B cell (primary cell): ENCODE data around the gene SLC16A6. TPM values are rescaled to one million over a fixed set of nuclear protein-coding genes. Genes with fewer than 3 reads are reported as not detected.
A peak's percentile ranks its signal among the peaks of the same experiment; 100 is the strongest.
"Not testable (repeated sequence)": the region's sequence is repeated elsewhere in the genome, so short reads cannot be mapped to it uniquely, and the experiment has no call there.

ENCODE experiments used
- ATAC-seq: fragments of 200-7000 bp; cut with Tn5 transposase; one replicate; pipeline ENCODE4 v1.10.0; 2021; ENCODE audit warnings: low read depth, mild to moderate bottlenecking, moderate number of reproducible peaks, moderate library complexity
- CTCF ChIA-PET: fragments of 350-600 bp; sonication (Branson Sonifier 250); formaldehyde crosslinking; loops from one replicate; lab custom pipeline; 2021; ENCODE audit warnings: antibody characterized with exemption, inconsistent platforms; lab: Charles Lee
- POLR2A ChIA-PET: fragments of 350-600 bp; sonication (Branson Sonifier 250); formaldehyde crosslinking; loops from one replicate; lab custom pipeline; 2021; ENCODE audit warnings: antibody characterized with exemption; lab: Charles Lee
- DNase-seq: peaks from one replicate; pipeline ENCODE4 v3.0.0; 2013
- H2AFZ ChIP-seq: 2 replicates; pipeline ENCODE4 v1.6.1; 2012; ENCODE audit warnings: mild to moderate bottlenecking, low read depth, low read length; ENCODE audit not compliant: insufficient read depth, poor library complexity, severe bottlenecking
- H3K27ac ChIP-seq, 2 donors: 1 replicate in 1 of 2; 2 replicates in 1 of 2; pipeline ENCODE4 v1.5.1; 2012 to 2013; ENCODE audit warnings: low read length in 2 of 2, mild to moderate bottlenecking in 2 of 2, moderate library complexity in 1 of 2
- H3K27me3 ChIP-seq, 4 experiments: fragments of 200-600 bp in 1 of 4; sonication (generic) in 1 of 4; replicated peaks in 1 of 4; 1 replicate in 2 of 4; 2 replicates in 2 of 4; pipeline versions ENCODE4 v1.6.1 to v1.7.0; 2013 to 2016; ENCODE audit warnings: low read length in 3 of 4, mild to moderate bottlenecking in 2 of 4, mixed read lengths in 1 of 4, moderate library complexity in 1 of 4; ENCODE audit not compliant: insufficient read depth in 4 of 4, control insufficient read depth in 3 of 4; ENCODE audit errors: control extremely low read depth in 1 of 4
- H3K36me3 ChIP-seq, 2 experiments: replicated peaks in 1 of 2; 1 replicate in 1 of 2; 2 replicates in 1 of 2; pipeline versions ENCODE4 v1.6.1 to v1.7.1; 2013; ENCODE audit warnings: low read length in 1 of 2; ENCODE audit not compliant: insufficient read depth in 2 of 2, control insufficient read depth in 1 of 2; ENCODE audit errors: control extremely low read depth in 1 of 2, extremely low read depth in 1 of 2
- H3K4me1 ChIP-seq, 2 donors: fragments of 200-600 bp in 1 of 2; sonication (generic) in 1 of 2; 1 replicate in 1 of 2; 2 replicates in 1 of 2; pipeline versions ENCODE4 v1.5.1 to v1.6.1; 2013 to 2017; ENCODE audit warnings: low read length in 2 of 2; ENCODE audit not compliant: control insufficient read depth in 2 of 2, insufficient read depth in 2 of 2
- H3K4me2 ChIP-seq: replicated peaks from 2 replicates; pipeline ENCODE3; 2012; ENCODE audit warnings: mild to moderate bottlenecking, low read depth, low read length; ENCODE audit not compliant: poor library complexity, severe bottlenecking
- H3K4me3 ChIP-seq, 5 experiments: fragments of 200-600 bp in 1 of 5; sonication (generic) in 1 of 5; 1 replicate in 3 of 5; 2 replicates in 2 of 5; pipeline versions ENCODE4 v1.5.1 to v1.7.0; 2011 to 2016; ENCODE audit warnings: low read length in 4 of 5, mild to moderate bottlenecking in 4 of 5, low read depth in 2 of 5, control low read depth in 1 of 5, moderate library complexity in 1 of 5; ENCODE audit not compliant: insufficient read depth in 1 of 5; ENCODE audit errors: control extremely low read depth in 1 of 5, extremely low read depth in 1 of 5
- H3K79me2 ChIP-seq: fragments of 200-600 bp; sonication (generic); one replicate; pipeline ENCODE4 v1.6.0; 2016; ENCODE audit warnings: low read length; ENCODE audit not compliant: control insufficient read depth, insufficient read depth
- H3K9ac ChIP-seq: fragments of 200-600 bp; sonication (generic); 2 replicates; pipeline ENCODE4 v1.6.1; 2017; ENCODE audit warnings: mild to moderate bottlenecking, low read length, moderate library complexity
- H3K9me3 ChIP-seq, 3 donors: one replicate each; pipeline versions ENCODE4 v1.6.1 to v1.7.1; 2013; ENCODE audit warnings: low read length in 2 of 3; ENCODE audit not compliant: control insufficient read depth in 2 of 3, insufficient read depth in 1 of 3; ENCODE audit errors: control extremely low read depth in 1 of 3
- H4K20me1 ChIP-seq: 2 replicates; pipeline ENCODE4 v1.6.0; 2012; ENCODE audit warnings: mild to moderate bottlenecking, low read length; ENCODE audit not compliant: insufficient read depth, control insufficient read depth, poor library complexity, severe bottlenecking
- H3K27ac Mint-ChIP-seq: one replicate; pipeline ENCODE4 v1.8.0; 2021; ENCODE audit warnings: mixed read lengths
- H3K27me3 Mint-ChIP-seq: one replicate; pipeline ENCODE4 v1.8.0; 2021; ENCODE audit warnings: mixed read lengths
- H3K4me1 Mint-ChIP-seq: one replicate; pipeline ENCODE4 v1.8.0; 2021; ENCODE audit warnings: mixed read lengths
- H3K4me3 Mint-ChIP-seq: one replicate; pipeline ENCODE4 v1.8.0; 2021; ENCODE audit warnings: mixed read lengths
- H3K9me3 Mint-ChIP-seq: one replicate; pipeline ENCODE4 v1.8.0; 2022; ENCODE audit warnings: mixed read lengths; ENCODE audit not compliant: insufficient read depth
- EZH2 ChIP-seq: IDR thresholded peaks from 2 replicates; pipeline ENCODE4 v1.6.1; 2012; ENCODE audit warnings: borderline replicate concordance, low read depth, mild to moderate bottlenecking, moderate library complexity, low read length; ENCODE audit not compliant: insufficient read depth, poor library complexity, severe bottlenecking
- WGBS: methylation state at CpG from one replicate; pipeline ENCODE4 v1.1.5; 2013; ENCODE audit warnings: missing lambda C conversion rate; ENCODE audit not compliant: insufficient coverage; 5-methylcytosine and 5-hydroxymethylcytosine counted together
- intact Hi-C: fragments of 100-400 bp; cut with micrococcal nuclease; formaldehyde crosslinking; loops from one replicate; pipeline ENCODE4 v1.10.0; 2022
- polyA plus RNA-seq: library from polyadenylated mRNA; depleted of rRNA; stranded (reverse); fragments of >200 nt; gene quantifications from 2 replicates; pipeline ENCODE4 v1.2.3, GENCODE V29; 2012
- total RNA-seq, 2 donors: library from RNA; stranded (reverse); fragments of 120-200 nt in 1 of 2; gene quantifications; 1 replicate in 1 of 2; 2 replicates in 1 of 2; pipeline versions ENCODE4 v1.2.3 to v1.2.4, GENCODE V29; 2013 to 2022
- TF ChIP-seq, protein P1 (sequence below): fragments of 200-600 bp; IDR thresholded peaks from one replicate; pipeline ENCODE4 v1.8.0; 2022; ENCODE audit warnings: antibody characterized with exemption, mild to moderate bottlenecking

SLC16A6 gene
- total and polyA plus RNA-seq, 2 donors (not counting 1 experiment from before 2014, with no cell fraction given), result 1.1 to 3.8 TPM

DNA sequence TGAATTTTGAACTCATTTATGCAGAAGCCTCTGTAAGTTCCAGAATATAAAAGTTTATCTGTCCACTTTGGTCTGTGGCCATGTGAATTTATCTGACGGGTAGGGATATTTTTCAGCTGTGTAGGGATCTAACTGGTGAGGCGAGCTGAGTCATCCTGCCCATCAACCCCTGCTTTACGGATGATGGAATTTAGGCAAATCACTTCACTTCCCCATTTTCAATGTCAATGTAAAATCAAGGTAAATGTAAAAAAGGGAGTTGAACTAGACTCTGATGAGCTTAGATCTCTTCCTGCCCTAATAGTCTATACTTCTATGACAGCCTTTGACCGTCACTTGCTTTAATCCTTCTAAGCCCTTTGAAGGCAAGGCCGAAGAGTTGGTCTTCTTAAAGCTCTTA is 2.6 kb downstream of the SLC16A6 start:
- peaks cover 42% of the 10 kb centered on the region for H3K4me1 Mint-ChIP-seq
- Histone ChIP-seq H3K9ac (peak overlapping the region; percentile 25), H3K27me3 (no peaks in the 10 kb centered on the region), H3K4me1 (peaks cover 31 to 43% of the 10 kb centered on the region in 2 donors), H3K4me2 (peak overlapping the region; percentile 84), H3K79me2 (no peaks in the 10 kb centered on the region), H4K20me1 (no peaks in the 10 kb centered on the region), H3K36me3 (no peaks in the 10 kb centered on the region), H3K4me3 (peak overlapping the region in 1 of 5 experiments; percentile 23), H3K9me3 (no peaks in the 10 kb centered on the region), H2AFZ (peak overlapping the region; percentile 10), H3K27ac (peak overlapping the region; percentile 65 to 88)
- H3K27ac Mint-ChIP-seq, result peak overlapping the region; percentile 39
- intact Hi-C loops, result no loop called here
- DNase-seq, result peak; percentile 84
- 20% methylated on average over 2 of the region's 5 CpGs for WGBS
- peak; percentile 22 for ATAC-seq
- H3K27me3 Mint-ChIP-seq, result no peaks in the 10 kb centered on the region
- no peaks in the 10 kb centered on the region for H3K9me3 Mint-ChIP-seq
- CTCF ChIA-PET, result interaction anchor here (0.6 to 7.1 kb wide), 6 partner anchors 12 to 174 kb away, joined by 3 to 40 read pairs (median 4); no protein-coding TSS in a partner anchor
- no peak for TF ChIP-seq EZH2
- TF ChIP-seq, protein P1, sequence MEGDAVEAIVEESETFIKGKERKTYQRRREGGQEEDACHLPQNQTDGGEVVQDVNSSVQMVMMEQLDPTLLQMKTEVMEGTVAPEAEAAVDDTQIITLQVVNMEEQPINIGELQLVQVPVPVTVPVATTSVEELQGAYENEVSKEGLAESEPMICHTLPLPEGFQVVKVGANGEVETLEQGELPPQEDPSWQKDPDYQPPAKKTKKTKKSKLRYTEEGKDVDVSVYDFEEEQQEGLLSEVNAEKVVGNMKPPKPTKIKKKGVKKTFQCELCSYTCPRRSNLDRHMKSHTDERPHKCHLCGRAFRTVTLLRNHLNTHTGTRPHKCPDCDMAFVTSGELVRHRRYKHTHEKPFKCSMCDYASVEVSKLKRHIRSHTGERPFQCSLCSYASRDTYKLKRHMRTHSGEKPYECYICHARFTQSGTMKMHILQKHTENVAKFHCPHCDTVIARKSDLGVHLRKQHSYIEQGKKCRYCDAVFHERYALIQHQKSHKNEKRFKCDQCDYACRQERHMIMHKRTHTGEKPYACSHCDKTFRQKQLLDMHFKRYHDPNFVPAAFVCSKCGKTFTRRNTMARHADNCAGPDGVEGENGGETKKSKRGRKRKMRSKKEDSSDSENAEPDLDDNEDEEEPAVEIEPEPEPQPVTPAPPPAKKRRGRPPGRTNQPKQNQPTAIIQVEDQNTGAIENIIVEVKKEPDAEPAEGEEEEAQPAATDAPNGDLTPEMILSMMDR, result no peak
- peak overlapping the region; percentile 95 for H3K4me3 Mint-ChIP-seq
- POLR2A ChIA-PET, result interaction anchor here (0.7 to 2.5 kb wide), 4 partner anchors 41 to 169 kb away, joined by 3 to 11 read pairs (median 5); partner anchors contain the start of genes AMZ2 and WIPI1

DNA sequence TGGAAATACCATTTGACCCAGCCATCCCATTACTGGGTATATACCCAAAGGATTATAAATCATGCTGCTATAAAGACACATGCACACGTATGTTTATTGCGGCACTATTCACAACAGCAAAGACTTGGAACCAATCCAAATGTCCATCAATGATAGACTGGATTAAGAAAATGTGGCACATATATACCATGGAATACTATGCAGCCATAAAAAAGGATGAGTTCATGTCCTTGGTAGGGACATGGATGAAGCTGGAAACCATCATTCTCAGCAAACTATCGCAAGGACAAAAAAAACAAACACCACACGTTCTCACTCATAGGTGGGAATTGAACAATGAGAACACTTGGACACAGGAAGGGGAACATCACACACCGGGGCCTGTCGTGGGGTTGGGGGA is 9.0 kb downstream of the SLC16A6 start:
- WGBS, result no CpG with 5 or more reads among the region's 6 CpGs
- not testable (repeated sequence) for ATAC-seq

More for the DNA sequence above, 9.0 kb downstream of the SLC16A6 start:
- H3K27me3 Mint-ChIP-seq, H3K9me3 Mint-ChIP-seq, H3K4me1 ChIP-seq, POLR2A ChIA-PET, H3K4me3 ChIP-seq, H3K79me2 ChIP-seq, H3K27ac ChIP-seq, H2AFZ ChIP-seq, H3K27ac Mint-ChIP-seq, H3K27me3 ChIP-seq, H3K9me3 ChIP-seq, H3K4me1 Mint-ChIP-seq, intact Hi-C loops, H3K9ac ChIP-seq, H3K4me3 Mint-ChIP-seq, H3K4me2 ChIP-seq, DNase-seq, CTCF ChIA-PET, H4K20me1 ChIP-seq, H3K36me3 ChIP-seq: not testable (repeated sequence)
